ENCODE measurements around the gene UBR3. TPM values are rescaled to one million over a fixed set of nuclear protein-coding genes. Genes with fewer than 3 reads are reported as not detected.

Gene UBR3
- total RNA-seq, 1 experiment from 2014 or later, result 30.0 TPM

DNA sequence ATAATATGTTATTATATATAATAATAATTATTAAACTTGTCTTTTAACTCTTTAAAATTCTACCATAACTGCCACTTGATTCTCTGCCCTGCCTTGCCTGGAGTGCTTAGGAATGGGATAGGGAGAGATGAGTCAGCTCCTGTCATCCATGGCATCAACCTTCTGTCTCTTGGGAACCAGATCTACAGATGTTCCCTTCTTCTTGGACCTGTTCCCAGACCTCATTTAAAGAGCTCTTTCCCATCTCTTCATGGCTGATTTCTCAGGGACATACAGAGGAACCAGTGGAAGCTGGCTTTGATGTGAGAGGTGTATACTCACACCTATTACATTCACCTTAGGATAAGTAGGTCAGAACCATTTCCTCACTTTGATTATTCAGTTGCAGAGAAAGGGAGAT, 195.4 kb downstream of the UBR3 start:
- BruUV-seq (replicated peaks), result no TSS peak
- Mint-ChIP-seq H3K36me3 (ENCODE audit: insufficient read depth, unreplicated experiment) (peaks cover 18% of the 10 kb centered on the region), H3K4me3 (ENCODE audit: unreplicated experiment) (no peak overlapping the region), H3K27ac (ENCODE audit: low read depth, unreplicated experiment) (no peak overlapping the region), H3K9me3 (ENCODE audit: unreplicated experiment) (no peaks in the 10 kb centered on the region), H3K27me3 (ENCODE audit: insufficient read depth, unreplicated experiment) (no peaks in the 10 kb centered on the region), H3K4me1 (ENCODE audit: insufficient read depth, unreplicated experiment) (peaks cover 7% of the 10 kb centered on the region)
- TF ChIP-seq CTCF (IDR thresholded peaks at IDR 0.05; ENCODE audit: unreplicated experiment), result no peak
- intact Hi-C loops (cut with micrococcal nuclease), result no loop called here
- peak; percentile 84 for DNase-seq (ENCODE audit: unreplicated experiment)
- ChIA-PET POLR2A (interaction anchor here (0.6 to 1.7 kb wide), 4 partner anchors 13 to 877 kb away, joined by 3 to 6 read pairs (median 3); no protein-coding TSS in a partner anchor), CTCF (interaction anchor here (0.6 kb wide), 1 partner anchor 296 kb away, joined by 3 read pairs; no protein-coding TSS in a partner anchor)

GRCh38 chr2:170024721-170025120, 197.5 kb downstream of the UBR3 start:
- ChIA-PET CTCF (no interaction called here), POLR2A (interaction anchor here (0.6 to 1.0 kb wide), 2 partner anchors 20 to 1425 kb away, joined by 3 to 4 read pairs; no protein-coding TSS in a partner anchor)
- no peaks in the 10 kb centered on the region for H3K9me3 Mint-ChIP-seq (ENCODE audit: unreplicated experiment)
- H3K4me1 Mint-ChIP-seq (ENCODE audit: insufficient read depth, unreplicated experiment), result peaks cover 7% of the 10 kb centered on the region
- DNase-seq (ENCODE audit: unreplicated experiment), result no peak
- no peaks in the 10 kb centered on the region for H3K27me3 Mint-ChIP-seq (ENCODE audit: insufficient read depth, unreplicated experiment)
- intact Hi-C loops (cut with micrococcal nuclease), result no loop called here
- peaks cover 6% of the 10 kb centered on the region for H3K36me3 Mint-ChIP-seq (ENCODE audit: insufficient read depth, unreplicated experiment)
- BruUV-seq (replicated peaks), result no TSS peak
- TF ChIP-seq CTCF (IDR thresholded peaks at IDR 0.05; ENCODE audit: unreplicated experiment), result no peak
- no peak overlapping the region for H3K4me3 Mint-ChIP-seq (ENCODE audit: unreplicated experiment)
- no peak overlapping the region for H3K27ac Mint-ChIP-seq (ENCODE audit: low read depth, unreplicated experiment)

DNA sequence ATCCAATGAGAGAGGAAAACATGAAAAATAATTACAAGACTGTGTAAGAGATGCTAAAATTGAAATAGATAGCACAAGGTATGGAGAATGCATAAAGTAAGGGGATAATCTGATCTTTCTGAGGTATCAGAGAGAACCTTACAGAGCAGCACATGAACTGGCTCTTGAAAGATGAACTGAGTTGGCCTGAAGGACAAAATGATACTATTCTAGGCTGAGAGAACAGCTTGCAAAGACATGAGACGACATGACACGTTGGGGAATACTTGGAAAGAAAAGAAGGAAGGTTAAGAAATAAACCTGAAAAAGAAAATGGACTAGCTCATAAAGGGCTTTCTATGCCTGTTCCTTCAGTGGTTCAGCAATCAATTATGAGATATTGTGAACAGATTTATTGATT, 198.0 kb downstream of the UBR3 start:
- no peak overlapping the region for H3K4me3 Mint-ChIP-seq (ENCODE audit: unreplicated experiment)
- intact Hi-C loops (cut with micrococcal nuclease), result no loop called here
- H3K27ac Mint-ChIP-seq (ENCODE audit: low read depth, unreplicated experiment), result no peak overlapping the region
- CTCF ChIA-PET, result no interaction called here
- BruUV-seq (replicated peaks), result no TSS peak
- no peak for DNase-seq (ENCODE audit: unreplicated experiment)
- TF ChIP-seq CTCF (IDR thresholded peaks at IDR 0.05; ENCODE audit: unreplicated experiment), result no peak
- H3K27me3 Mint-ChIP-seq (ENCODE audit: insufficient read depth, unreplicated experiment), result no peaks in the 10 kb centered on the region
- POLR2A ChIA-PET, result interaction anchor here (1.0 kb wide), 1 partner anchor 19 kb away, joined by 3 read pairs; no protein-coding TSS in a partner anchor
- peaks cover 11% of the 10 kb centered on the region for H3K36me3 Mint-ChIP-seq (ENCODE audit: insufficient read depth, unreplicated experiment)
- H3K9me3 Mint-ChIP-seq (ENCODE audit: unreplicated experiment), result no peaks in the 10 kb centered on the region
- peaks cover 7% of the 10 kb centered on the region for H3K4me1 Mint-ChIP-seq (ENCODE audit: insufficient read depth, unreplicated experiment)

DNA sequence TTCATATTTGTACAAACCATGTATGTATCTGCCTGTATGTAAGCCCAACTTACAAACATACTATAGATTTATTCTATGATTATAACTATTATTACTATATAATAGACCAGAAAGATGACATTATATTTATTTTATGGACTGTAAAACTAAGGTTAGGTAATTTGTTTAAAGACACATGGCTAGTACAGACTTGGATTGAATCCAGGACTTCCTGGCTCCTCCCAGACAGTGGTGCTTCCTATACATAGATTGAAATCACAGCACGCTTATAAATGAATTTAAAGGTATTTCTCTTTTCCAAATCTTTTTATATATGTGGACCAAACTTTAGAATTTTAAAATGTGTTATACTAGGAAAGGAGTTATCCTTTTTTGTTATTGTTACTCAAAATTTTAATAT, 199.1 kb downstream of the UBR3 start:
- Mint-ChIP-seq H3K4me3 (ENCODE audit: unreplicated experiment) (no peak overlapping the region), H3K9me3 (ENCODE audit: unreplicated experiment) (no peaks in the 10 kb centered on the region), H3K27ac (ENCODE audit: low read depth, unreplicated experiment) (no peak overlapping the region), H3K36me3 (ENCODE audit: insufficient read depth, unreplicated experiment) (peaks cover 19% of the 10 kb centered on the region), H3K4me1 (ENCODE audit: insufficient read depth, unreplicated experiment) (peaks cover 7% of the 10 kb centered on the region), H3K27me3 (ENCODE audit: insufficient read depth, unreplicated experiment) (no peaks in the 10 kb centered on the region)
- TF ChIP-seq CTCF (IDR thresholded peaks at IDR 0.05; ENCODE audit: unreplicated experiment), result no peak
- no TSS peak for BruUV-seq (replicated peaks)
- intact Hi-C loops (cut with micrococcal nuclease), result no loop called here
- CTCF ChIA-PET, result interaction anchor here (0.6 kb wide), 1 partner anchor 23 kb away, joined by 3 read pairs; no protein-coding TSS in a partner anchor
- POLR2A ChIA-PET, result interaction anchor here (0.7 kb wide), 1 partner anchor 227 kb away, joined by 3 read pairs; no protein-coding TSS in a partner anchor
- no peak for DNase-seq (ENCODE audit: unreplicated experiment)

Measured in MCF 10A (cell line).